Skin of body (tissue), 2 donors: Measurements from ENCODE around the gene SNX3. TPM values are rescaled to one million over a fixed set of nuclear protein-coding genes. Genes with fewer than 3 reads are reported as not detected.

Experiments
- small RNA-seq: library from RNA; depleted of rRNA; stranded (forward); fragments of <200 nt; gene quantifications from one replicate; pipeline ENCODE3, GENCODE V24; 2014; ENCODE audit warnings: low replicate concordance
- total RNA-seq: library from RNA; depleted of rRNA; stranded (reverse); fragments of >200 nt; gene quantifications from one replicate; pipeline ENCODE4 v1.2.3, GENCODE V29; 2014

The SNX3 gene
- total RNA-seq, 1 donor from 2014 or later, result 166 TPM

Small RNAs within 50 kb of the gene (small RNA-seq; reads per million reads assigned to genes)
- gene RNA5SP212, result not detected
- not detected for gene RNU6-1144P
- not detected for gene Z98742.2

Other genes starting within 250 kb of the SNX3 start
- gene OSTM1, start 186.3 kb downstream of the SNX3 start, total RNA-seq, result 12.2 TPM
- not detected for gene NR2E1, start 95.0 kb downstream of the SNX3 start, total RNA-seq
- 5.8 TPM for gene AFG1L, start 34.0 kb upstream of the SNX3 start, total RNA-seq